ENCODE results near the gene CHRND.

CHRND gene

DNA sequence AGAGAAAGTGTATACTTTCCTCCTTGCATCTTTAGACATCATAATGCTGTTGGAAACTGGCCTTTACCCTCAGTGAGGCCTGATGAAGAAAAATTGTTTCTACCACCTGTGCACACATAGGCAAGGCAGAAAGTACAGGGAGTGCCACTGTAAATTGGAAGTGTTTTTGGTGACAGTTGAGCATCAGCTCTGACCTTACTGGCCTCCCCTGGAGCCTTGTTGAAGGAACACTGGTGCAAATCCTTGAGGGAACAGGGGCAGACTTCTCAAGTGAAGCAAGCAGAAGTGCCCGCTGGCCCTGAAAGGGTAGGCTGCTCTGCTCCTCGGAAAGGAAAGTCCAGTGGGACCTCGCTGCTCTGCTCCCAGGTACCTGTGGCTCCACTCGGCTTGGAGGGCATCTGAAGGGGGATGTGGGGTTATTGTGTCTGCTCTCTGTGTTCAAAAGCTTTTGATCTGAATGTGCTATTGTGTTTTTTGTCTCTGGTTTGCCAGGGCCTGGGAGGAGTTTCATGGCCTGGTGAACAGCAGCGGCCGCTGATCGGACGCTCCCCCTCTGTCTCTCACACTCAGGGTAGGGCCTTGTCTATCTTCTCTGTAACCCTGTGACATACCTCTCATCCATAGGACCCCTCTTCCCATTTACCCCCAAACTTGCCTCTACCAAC, 47.9 kb downstream of the CHRND start:
- TF ChIP-seq, protein P1, sequence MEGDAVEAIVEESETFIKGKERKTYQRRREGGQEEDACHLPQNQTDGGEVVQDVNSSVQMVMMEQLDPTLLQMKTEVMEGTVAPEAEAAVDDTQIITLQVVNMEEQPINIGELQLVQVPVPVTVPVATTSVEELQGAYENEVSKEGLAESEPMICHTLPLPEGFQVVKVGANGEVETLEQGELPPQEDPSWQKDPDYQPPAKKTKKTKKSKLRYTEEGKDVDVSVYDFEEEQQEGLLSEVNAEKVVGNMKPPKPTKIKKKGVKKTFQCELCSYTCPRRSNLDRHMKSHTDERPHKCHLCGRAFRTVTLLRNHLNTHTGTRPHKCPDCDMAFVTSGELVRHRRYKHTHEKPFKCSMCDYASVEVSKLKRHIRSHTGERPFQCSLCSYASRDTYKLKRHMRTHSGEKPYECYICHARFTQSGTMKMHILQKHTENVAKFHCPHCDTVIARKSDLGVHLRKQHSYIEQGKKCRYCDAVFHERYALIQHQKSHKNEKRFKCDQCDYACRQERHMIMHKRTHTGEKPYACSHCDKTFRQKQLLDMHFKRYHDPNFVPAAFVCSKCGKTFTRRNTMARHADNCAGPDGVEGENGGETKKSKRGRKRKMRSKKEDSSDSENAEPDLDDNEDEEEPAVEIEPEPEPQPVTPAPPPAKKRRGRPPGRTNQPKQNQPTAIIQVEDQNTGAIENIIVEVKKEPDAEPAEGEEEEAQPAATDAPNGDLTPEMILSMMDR (IDR thresholded peaks at IDR 0.05), result no peak

DNA sequence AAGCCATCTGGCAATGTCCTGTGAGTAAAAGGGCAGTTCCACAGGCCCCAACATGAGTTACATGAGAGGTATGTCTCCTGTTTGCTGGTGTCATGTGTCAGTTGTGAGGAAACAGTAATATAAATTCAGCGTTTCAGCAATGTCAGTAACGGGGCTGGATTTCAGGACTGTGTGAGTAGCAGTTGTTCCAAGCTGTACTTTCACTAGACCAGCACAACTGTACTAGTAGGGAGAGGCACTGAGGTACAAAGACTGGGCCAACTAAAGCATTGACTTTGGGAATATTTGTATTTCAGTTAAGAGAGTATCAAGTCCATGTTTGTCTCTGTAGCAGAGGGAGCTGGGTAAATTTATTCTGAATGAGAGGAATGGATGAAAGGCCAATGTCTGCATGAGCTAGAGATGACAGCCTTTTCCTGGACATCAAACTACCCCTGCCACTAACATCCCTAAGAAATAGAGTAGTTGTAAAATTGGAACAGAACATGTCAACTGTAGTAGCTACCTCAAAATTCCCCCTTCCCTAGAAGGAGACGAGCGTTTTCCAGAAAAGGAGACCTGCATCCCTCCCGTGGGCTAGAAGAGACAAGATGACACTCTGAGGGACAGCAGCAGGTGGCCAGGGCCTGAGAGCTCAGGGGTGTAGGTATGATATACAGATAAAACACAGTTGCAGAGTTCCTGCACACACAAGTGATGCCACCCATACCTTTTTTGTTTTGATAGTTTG, 48.9 kb downstream of the CHRND start:
- TF ChIP-seq, protein P1 (IDR thresholded peaks at IDR 0.05), result no peak

DNA sequence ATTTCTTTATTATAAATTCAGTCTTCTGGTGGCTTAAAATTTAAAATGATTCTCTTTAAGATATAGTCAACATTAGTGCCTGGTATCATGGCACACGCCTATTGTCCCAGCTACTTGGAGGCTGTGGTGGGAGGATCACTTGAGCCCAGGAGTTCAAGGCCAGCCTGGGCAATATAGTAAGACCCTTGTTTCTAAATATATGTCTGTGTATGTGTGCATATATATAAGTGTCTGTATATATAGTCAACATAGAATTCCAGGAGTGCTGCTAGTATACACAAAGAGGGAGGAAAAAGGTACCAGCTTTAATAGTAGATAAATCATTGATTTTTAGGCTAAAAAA, 49.4 kb downstream of the CHRND start:
- TF ChIP-seq, protein P1 (IDR thresholded peaks at IDR 0.05), result no peak

DNA sequence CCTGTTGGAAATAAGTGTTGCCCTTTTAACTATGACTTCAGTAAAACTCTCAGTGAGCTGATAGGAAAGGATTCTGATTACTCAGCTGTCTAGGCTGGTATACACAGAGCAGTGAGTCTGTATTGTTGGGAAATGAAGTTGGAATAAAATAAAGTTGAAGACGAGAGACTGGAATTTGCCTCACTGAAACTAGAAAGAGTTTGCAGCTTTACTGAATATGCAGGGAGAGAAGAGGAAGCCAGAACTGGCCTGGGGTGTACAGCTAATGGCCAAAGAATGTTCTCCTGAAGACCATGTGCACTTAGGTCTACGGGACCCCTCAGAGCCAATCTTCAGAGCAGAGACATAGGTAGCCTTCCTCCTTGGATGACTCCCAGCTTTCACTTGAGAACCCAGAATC, 51.0 kb downstream of the CHRND start:
- TF ChIP-seq, protein P1 (IDR thresholded peaks at IDR 0.05), result no peak

DNA sequence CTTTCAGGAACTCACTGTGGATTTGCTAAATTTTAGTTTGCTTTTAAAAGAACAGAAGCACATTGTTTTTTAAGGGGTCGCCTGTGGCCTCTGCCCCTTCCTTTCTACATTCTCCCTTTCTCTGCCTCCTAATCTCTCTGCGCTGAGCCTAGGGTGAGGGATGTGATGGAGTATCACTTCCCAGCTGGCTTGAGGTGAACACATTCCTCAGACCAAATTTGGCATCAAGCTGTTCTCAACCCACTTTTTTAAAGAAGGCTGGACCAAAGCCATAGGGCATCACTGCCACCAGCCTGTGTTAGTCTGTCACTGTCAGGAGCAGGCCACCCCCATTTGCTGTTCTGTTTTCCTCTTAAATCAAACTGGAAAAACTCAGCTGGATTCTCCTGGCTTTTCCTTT, 51.9 kb downstream of the CHRND start:
- TF ChIP-seq, protein P1 (IDR thresholded peaks at IDR 0.05), result no peak

DNA sequence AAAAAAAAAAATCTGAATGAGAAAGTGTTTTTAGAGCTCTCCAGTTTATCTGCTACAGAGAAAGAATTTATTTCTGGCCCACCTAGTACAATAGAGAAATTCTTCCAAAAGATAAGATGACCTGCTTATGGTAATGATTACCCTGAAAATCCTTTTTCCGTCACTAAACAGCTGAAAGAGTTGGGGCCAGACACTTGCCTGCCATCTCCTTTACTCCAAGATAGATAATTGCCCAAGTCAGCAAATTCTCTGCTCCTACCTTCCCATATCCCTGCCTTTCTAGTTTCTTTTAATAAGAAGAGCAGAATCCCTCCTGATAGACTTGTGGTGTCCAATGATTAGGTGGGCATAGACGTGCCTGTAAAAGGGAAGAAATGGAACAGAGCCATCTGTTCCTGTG, 52.7 kb downstream of the CHRND start:
- TF ChIP-seq, protein P1 (IDR thresholded peaks at IDR 0.05), result no peak

DNA sequence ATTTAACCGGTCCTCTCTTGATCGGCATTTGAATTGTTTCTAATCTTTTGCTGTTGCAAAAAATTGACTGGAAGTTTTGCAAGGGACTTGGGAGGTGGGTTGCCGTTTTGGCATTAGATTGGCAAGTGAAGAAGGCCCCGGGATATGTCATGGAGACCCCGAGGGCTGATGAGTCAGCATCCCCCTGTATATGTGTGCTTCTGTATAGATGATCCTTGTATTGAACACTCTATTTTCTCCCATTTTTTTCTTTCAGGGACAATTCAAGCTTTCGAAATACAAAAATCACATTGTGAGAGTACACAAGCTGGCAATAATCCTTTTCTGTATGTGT, 54.7 kb downstream of the CHRND start:
- TF ChIP-seq, protein P1 (IDR thresholded peaks at IDR 0.05), result no peak

Measured in LNCAP (cell line).